Measurements from ENCODE around the gene ARHGAP31.
"Not testable (repeated sequence)": the region's sequence is repeated elsewhere in the genome, so short reads cannot be mapped to it uniquely, and the experiment has no call there.

Gene ARHGAP31

DNA sequence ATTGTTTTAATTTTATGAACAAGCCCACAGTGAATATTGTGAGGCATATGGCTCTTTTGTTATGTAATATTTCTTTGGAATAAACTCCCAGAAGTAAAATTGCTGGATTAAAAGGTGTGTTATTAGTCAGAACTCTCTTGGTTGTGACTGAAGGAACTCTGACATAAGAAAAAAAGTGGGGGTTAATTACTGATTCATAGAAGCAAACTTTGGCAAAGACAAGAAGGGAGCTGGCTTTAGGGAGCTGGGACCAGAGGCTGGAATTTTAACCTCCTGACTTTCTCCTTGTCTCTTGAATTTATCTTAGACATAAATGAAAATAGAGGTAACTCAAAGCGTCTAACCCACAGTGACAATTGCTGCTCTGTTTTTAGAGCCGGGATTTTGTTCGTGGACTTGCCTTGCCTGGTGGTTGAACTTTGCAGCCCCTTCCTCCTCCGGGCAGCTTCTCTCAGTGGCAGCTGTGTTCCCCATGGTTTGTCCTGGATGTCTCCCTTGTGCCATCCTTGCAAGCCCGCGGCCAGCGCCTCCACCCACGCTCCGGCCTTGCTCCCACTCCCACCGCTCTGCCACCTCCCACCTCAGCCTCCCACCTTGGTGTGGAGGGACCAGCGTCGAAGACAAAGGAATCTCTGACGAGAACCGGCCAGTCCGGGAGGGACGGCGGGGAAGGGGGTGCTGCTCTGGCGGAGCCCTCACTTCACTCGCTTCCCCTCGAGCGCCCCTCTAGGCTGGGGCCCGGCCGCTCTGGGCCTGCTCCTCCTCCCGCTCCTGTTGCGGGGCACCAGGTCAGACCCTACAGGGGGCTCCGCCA is 28.0 kb downstream of the ARHGAP31 start:
- peak in 1 of 2 donors; percentile 6 for DNase-seq (ENCODE audit: low read depth in 2 of 2)

DNA sequence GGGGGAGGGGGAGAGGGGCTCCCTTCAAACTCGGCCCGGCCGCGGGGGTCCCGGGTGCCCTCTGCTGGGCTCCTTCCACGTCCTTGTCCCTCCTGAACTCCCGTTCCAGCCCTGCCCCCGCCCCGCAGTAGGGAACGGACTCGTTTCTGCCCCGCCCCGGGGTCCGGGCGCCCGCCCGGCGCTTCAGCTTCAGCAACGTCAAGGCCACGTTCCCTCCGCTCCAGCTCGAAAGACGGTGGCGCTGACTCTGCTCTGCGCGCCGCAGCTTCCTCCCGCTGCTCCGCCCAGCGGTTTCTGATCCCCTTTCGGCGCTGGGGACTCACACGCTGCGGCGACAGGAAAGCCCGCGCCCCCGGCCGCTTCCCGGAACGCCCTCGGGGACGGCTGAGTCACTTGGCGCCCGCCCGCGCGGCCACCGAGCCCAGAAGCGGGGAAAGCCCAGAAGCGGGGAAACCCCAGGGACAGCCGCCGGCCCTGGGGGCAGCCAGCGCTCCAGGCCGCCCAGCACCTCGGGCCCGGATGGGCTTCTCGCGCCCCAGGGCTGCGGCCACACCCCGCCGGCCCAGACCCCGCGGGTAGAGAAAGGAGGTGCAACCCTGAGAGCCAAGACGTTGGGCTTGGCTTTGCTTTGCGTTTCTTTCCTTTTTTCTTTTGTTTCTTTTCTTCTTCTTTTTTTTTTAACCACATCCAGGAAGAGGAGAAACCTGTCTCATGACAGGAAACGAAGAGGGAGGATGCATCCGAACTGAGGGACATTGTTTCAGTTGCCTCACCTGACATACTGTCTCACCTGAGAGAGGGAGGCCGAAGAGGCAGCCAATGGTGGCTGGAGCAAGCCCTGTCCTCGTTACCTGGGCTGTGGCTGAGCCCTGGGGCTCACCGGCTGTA is 28.9 kb downstream of the ARHGAP31 start:
- peak; percentile 91 to 93 for DNase-seq (ENCODE audit: low read depth in 2 of 2)

DNA sequence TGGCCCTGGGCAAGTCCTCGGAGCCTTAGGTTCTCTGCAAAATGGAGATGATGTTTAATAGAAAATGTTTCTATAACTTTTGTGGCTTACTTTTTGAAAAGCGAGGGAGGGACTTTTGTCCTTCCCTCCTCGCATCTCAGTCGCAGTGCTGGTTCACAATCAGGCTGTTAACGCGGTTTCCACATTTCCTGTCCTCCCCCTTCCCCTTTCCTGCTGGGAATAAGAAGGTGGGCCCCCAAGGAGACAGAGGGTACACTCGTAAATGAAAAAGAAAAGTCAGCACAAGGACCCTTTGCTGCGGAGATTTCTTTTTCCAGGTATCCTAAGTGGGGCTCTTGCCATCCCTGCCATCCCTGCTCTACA is 29.5 kb downstream of the ARHGAP31 start:
- DNase-seq (ENCODE audit: low read depth in 2 of 2): no peak

DNA sequence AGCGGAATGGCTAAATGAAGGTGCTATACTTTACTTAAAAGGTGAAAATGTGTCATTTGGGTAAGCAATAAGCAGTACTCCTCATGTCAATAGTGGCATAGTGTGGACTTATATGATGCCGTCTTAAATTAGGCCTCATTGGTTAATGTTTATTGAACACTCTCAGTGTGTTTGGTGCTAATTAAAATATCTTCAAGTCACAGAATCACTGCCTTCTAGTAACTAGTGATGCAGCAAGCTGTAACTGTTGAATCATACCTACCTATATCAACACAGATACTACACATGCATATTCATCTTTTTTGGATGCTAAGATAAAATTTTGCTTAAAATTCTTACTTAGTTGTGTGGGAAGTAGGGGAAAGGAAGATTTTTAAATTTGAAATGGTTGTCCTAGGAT is 30.7 kb downstream of the ARHGAP31 start:
- DNase-seq (ENCODE audit: low read depth in 2 of 2): no peak

DNA sequence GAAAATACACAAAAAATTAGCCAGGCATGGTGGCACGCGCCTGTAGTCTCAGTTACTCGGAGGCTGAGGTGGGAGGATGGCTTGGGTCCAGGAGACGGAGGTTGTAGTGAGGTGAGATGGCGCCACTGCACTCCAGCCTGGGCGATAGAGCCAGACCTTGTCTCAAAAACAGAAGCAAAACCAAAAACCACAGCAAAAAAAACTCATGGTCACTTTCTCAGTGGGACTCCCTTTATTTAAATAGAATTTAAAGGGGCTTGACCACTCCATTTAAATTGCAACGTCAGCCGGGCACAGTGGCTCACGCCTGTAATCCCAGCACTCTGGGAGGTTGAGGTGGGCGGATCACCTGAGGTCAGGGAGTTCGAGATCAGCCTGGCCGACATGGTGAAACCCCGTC is 32.8 kb downstream of the ARHGAP31 start:
- DNase-seq (ENCODE audit: low read depth in 2 of 2): no peak

DNA sequence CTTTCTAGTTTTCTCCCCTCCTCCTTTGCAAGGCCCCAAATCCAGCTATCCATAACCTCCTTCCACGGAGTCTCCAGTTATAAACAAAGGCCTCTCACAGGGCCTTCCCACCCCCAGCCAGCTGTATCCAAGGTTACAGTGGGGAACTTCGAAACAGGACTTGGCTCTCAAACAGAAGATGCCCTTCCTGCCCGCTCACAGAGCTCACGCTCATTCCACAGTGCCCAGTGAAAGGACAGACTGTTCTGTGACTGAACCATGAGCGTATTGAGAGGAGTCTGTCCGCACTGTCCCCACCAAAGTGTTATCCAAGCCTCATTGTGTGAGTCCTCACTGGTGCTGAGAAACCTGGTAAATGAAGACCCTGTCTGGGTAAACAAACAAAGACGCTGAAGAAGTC is 35.4 kb downstream of the ARHGAP31 start:
- no peak for DNase-seq (ENCODE audit: low read depth in 2 of 2)

DNA sequence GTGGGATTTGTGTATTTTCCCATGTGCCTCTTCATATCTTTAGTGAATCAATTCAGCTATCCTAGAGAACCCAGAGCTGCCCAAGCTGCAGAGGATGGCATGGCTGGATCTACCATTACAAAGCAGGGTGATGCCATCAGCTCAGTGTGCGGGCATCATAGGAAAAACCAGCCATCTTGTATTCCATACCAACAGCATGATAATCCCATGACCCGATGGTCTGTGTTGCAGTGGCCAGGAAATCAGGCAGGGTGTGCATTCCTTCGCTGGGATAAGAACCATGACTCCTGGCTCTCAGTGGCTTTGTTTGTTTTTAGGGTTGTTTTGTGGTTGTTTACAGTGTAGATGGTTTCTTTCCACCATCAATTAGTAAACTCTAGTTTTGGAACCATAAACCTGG is 36.0 kb downstream of the ARHGAP31 start:
- DNase-seq (ENCODE audit: low read depth in 2 of 2): no peak

DNA sequence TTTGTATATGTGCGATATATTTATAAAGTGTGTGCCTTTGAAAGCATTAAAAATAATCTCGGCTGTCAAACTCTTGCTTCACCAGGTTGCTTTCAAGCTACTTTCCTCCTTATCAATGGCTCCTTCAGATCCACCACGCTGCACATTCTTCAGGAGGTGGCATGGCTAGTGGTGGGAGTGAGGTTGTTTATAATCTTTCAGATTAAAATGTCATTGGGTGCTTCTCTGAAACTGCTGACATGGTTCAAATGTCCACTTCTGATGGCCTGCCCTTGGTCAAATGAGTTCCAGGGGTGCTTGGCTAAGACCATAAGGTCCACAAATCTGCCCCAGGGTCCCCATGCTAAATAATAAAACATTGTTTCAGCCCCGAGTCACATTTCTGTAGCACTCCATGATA is 36.7 kb downstream of the ARHGAP31 start:
- no peak for DNase-seq (ENCODE audit: low read depth in 2 of 2)

DNA sequence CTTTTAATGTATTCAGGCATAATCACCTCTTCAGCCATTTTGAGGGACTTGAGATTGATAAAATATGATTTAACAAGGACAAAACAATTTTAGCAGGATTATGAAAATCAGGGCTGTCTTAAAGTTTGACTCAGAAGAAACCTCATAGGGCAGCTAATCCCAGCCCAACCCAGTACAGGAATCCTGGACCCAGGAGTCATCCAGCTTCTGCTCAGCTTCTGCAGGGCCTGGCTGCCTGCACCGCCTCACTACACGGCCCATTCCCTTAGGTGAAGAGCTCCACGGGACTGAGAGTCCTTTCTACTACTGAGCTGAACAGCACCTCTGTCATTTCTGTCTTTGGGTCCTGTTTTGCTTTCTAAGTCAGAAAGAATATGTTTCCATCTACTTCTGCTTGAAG is 37.5 kb downstream of the ARHGAP31 start:
- no peak for DNase-seq (ENCODE audit: low read depth in 2 of 2)

DNA sequence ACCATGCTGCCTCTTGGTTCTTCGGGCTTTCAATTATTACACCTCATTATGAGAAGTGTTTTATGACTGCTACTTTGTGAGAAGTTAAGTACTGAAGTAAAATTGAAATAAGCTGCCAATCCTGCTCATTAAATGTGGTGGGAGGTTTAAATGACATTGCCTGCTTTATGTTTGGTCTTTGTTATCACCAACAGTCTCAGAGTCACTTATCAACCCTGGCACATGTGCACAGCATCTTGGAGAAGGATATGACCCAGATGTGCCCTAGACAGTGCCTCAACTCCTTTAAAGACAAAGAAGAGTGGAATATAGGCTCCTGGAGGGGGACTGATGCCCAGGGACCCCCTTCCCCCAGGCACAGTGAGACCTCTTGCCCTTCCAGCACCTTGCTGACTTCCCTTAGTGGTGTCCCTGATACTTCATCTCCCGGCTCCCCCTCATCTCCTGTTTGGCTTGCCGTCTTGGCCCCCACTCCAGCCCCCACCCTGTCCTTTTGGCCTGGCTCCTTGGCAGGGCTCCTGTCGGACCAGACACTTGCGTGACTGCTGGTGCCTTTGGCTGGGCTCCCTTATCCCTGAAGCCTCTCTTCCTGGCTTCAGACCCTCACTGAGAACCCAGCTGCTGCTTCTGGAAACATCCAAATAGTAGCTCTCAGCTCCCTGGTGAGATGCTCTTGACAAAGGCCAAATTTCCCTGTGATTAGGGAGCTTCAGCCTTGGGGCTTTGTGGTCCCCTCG is 39.8 kb downstream of the ARHGAP31 start:
- DNase-seq (ENCODE audit: low read depth in 2 of 2): no peak

DNA sequence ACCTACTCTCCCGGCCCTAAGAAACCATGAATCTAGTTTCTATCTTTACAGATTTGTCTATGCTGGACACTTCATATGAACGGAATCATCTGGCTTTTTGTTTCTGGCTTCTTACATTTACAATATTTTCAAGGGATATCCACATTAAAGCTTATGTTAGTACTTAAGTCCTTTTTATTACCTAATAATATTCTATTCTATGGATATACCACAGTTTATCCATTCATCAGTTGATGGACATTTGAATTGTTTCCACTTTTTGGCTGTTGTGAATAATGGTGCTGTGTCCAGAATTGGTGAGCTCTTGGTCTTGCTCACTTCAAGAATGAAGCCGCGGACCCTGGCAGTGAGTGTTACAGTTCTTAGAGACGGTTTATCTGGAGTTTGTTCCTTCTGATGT is 42.6 kb downstream of the ARHGAP31 start:
- DNase-seq (ENCODE audit: low read depth in 2 of 2): no peak

DNA sequence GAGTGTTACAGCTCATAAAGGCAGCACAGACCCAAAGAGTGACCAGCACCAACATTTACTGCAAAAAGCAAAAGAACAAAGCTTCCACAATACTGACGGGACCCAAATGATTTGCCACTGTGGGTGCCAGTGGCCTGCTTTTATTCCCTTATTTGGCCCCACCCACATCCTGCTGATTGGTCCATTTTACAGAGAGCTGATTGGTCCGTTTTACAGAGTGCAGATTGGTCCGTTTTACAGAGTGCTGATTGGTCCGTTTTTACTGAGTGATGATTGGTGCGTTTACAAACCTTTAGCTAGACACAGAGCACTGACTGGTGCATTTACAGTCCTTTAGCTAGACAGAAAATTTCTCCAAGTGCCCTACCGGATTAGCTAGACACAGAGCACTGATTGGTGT is 43.2 kb downstream of the ARHGAP31 start:
- DNase-seq (ENCODE audit: low read depth in 2 of 2): not testable (repeated sequence)

DNA sequence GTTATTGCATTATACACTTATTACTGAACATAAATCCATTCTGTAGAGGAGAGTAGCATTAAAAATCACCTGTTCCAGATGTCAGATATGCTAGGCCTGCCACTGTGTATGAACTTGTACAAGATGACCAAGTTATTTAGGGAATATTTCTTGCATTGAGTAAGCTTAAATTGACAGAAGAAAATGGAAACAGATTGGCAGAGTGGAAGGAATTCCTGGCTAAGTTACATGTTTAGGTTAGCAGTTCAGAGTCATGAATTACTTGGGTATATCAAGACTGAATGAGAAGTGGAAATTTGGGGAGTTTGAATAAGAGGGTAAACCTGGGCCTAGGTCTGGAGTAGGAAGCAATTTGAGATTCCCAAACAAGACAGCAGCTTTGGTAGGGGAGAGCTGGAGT is 44.6 kb downstream of the ARHGAP31 start:
- no peak for DNase-seq (ENCODE audit: low read depth in 2 of 2)

DNA sequence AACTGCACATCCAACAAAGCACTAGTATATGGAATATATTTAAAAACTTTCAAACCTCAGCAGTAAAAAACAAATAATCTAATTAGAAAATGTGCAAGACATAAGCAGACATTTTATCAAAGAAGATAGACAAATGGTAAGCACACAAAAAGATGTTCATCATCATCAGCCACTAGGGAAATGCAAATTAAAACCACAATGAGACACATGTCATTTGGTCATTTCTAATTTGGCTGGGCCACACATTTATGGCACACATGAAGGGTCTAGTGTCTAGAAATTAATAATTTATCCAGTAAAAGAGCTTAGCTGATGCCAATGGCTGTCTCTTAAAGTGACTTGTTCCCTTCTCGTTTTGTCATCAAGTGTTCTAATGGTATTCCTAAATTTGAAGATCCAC is 45.8 kb downstream of the ARHGAP31 start:
- no peak for DNase-seq (ENCODE audit: low read depth in 2 of 2)

DNA sequence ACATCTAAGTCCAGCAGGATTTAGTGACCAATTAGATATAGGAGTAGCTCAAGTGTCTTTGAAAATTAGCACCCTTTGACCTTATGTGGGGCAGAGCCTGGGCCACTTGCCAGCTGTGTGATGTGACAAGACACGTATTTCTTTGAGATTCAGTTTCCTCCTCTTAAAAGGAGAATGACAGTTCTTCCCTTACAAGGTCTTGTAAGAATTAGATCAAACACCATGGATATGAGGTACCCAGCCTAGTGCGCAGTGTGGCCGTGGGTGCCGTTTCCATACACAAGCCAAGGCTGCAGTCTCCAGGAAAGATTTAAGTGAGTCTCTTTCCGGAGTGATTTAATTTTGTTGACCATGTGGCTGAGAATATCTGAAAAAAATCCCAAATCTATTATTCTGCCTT is 46.3 kb downstream of the ARHGAP31 start:
- DNase-seq (ENCODE audit: low read depth in 2 of 2): no peak

DNA sequence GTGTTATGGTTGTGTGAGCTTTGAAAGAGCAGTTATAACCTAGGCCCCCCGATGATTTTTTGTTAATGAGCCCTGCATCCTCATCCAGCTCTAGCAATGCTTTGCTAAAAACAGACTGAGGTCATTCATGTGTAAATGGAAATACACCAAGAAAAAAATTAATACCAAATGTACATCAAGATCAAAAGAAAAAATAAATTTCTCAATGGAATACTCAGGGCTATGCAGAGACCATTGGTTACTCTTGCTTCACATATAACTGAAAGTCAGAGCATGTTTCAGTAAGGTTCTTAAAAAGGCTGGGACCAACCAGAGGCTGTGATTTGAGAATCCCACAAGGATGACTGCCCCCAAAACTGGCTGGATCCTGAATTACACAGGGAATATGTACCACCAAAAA is 48.0 kb downstream of the ARHGAP31 start:
- no peak for DNase-seq (ENCODE audit: low read depth in 2 of 2)

DNA sequence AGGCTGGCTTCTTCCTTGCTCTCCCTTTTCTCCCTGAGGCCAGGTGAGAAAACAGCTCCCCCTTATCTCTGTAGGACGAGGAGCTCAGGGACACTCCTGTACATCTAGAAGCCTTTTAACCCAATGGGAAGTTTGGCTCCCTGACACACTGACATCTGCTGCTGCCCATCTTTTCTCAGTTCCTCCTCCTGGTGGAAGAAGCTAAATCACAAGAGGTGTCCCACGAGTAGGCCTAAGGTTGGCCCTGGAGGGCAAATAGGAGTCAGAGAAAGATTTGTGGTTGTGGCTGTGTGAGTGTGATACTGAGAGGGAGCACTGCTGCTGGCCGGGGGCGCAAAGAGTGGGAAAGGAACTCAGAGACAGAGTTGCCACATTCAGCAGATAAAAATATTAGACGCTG is 49.5 kb downstream of the ARHGAP31 start:
- DNase-seq (ENCODE audit: low read depth in 2 of 2): no peak

DNA sequence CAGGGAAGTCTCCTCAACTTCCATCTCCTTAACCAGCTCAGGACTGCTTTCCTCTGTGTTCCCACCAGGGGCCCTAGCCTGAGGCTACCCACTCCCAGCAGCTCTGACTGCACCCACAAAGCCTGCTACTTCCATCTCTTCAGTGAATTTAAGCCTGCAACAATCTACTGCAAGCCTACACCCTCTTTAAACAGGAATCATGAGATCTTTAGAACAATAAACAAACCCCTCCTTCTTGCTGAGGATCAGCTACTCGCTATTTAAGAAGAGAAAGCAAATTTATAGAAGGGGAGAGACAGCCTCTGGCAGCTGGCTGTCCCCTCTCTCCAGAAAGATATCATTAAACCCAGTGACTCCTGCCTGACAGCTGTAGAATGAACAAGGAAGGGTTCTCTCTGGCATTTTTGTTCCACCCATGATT is 51.9 kb downstream of the ARHGAP31 start:
- no peak for DNase-seq (ENCODE audit: low read depth in 2 of 2)

DNA sequence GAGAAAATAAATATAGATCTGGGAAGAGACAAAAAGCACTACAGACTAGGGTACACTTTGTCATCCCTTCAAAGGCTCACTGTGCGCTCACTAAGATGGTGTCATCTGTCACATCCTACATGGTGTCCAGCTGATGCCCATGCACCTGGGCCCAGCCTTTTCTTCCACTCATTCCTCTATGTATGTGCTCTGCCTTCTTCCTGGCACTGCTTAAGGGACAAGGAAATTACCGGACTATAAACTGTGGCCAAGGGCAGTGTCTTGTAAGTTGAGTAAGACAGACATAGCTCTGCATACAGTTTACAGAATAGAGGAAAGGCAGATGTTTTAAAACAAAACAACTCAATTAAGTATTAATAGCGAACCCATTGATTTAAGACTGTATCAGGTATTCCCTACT is 52.9 kb downstream of the ARHGAP31 start:
- no peak for DNase-seq (ENCODE audit: low read depth in 2 of 2)

DNA sequence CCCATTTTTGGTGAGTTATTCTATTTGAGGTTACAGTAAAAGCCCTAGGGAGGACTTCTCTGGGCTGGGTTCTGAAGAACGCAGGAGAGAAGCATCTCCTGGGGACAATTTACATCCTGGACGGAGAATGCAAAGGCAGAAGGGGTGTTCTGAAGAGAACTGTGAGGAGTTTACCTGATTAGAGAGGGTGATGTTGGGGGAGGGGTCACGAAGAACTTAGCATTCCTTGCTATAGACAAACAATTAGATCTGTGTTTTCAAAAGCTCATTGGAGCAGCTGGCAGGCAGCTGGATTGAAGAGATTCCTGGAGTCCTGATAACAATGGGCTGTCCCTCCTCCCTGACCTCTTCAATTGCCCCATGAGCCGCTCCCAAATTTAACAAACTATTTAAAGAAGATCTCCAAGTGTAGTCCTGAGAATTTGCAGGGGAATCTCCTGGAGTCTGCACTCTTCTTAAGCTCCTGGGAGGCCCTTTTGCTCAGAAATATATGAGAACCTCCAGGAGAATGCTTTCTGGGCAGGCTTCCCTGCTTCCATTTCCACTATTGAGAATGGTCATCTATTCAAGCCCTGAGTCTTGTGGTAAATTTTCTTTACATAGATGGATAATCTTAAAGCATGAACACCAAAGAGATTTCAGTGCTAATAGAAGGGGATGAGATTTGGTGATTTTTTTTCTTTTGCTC is 55.3 kb downstream of the ARHGAP31 start:
- DNase-seq (ENCODE audit: low read depth in 2 of 2): no peak

DNA sequence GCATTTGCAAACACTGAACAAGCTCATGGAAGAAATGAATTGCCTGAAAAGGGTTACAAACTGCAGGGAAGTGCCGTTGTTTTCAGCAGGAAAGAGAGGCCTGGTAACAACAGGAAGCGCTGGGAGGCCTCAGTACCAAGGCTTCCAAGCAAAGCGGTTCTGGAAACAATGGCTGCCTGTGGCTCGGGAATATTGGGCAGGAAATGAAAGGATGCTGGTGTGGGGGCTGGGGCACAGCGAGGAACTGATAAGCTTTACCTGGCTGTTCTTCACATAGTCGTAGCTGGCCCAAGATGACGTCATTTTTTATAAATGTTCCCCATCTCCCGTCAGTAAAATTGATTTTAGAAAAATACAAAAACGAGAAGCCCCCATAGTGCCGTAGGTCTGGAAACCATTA is 55.9 kb downstream of the ARHGAP31 start:
- no peak for DNase-seq (ENCODE audit: low read depth in 2 of 2)

DNA sequence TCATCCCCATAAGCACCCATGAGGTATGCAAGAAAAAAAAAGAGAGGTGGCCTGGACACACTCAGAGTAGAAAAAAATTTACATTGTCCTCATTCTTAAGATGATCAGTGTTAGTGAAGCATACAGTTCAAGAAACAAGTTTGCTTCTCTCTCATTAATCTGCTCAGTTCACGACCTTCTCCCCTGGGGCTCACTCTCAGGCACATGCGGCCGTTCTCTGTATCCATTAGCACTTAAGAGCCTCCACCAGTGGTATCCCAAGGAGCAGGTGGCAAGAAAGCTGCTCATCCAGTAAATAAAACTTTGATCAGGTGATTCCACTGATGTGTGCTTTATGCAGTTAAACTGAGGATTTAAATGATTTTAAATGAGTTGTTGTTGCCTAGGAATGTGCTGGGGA is 57.4 kb downstream of the ARHGAP31 start:
- no peak for DNase-seq (ENCODE audit: low read depth in 2 of 2)

Data from stimulated activated CD4-positive, alpha-beta T cell treated with anti-CD3 and anti-CD28 coated beads, Interleukin-15, amount 100 ng/mL, for 48 hours (primary cell).